Natural killer cell (primary cell): ENCODE results near the gene CNPY1. TPM values are rescaled to one million over a fixed set of nuclear protein-coding genes. Genes with fewer than 3 reads are reported as not detected.

Experiments used
- ATAC-seq, 3 donors: fragments of 150-1000 bp in 2 of 3; fragments of 200-7000 bp in 1 of 3; cut with Tn5 transposase; 1 replicate in 1 of 3; 2 replicates in 2 of 3; pipeline ENCODE4 v1.10.0; 2021; ENCODE audit warnings: mild to moderate bottlenecking in 2 of 3, moderate library complexity in 2 of 3
- DNase-seq, 2 donors: peaks; one replicate each; pipeline versions ENCODE4 v3.0.0 to v3.0.0-alpha.2; 2013 to 2021; ENCODE audit warnings: mixed read lengths in 1 of 2
- H3K27ac ChIP-seq: one replicate; pipeline ENCODE4 v1.5.1; 2013; ENCODE audit warnings: mild to moderate bottlenecking, low read length
- H3K27me3 ChIP-seq: one replicate; pipeline ENCODE4 v1.6.1; 2013; ENCODE audit warnings: low read length; ENCODE audit not compliant: control insufficient read depth, insufficient read depth
- H3K36me3 ChIP-seq: one replicate; pipeline ENCODE4 v1.6.1; 2013; ENCODE audit warnings: low read length; ENCODE audit not compliant: control insufficient read depth, insufficient read depth
- H3K4me1 ChIP-seq: one replicate; pipeline ENCODE4 v1.6.1; 2013; ENCODE audit warnings: low read length; ENCODE audit not compliant: control insufficient read depth, insufficient read depth
- H3K4me3 ChIP-seq: one replicate; pipeline ENCODE4 v1.5.1; 2013; ENCODE audit warnings: low read length
- H3K9me3 ChIP-seq: one replicate; pipeline ENCODE4 v1.6.1; 2013; ENCODE audit warnings: low read length; ENCODE audit not compliant: control insufficient read depth, insufficient read depth
- H3K27ac Mint-ChIP-seq, 2 donors: one replicate each; pipeline ENCODE4 v1.8.0; 2022; ENCODE audit warnings: mild to moderate bottlenecking in 2 of 2, mixed read lengths in 2 of 2, moderate library complexity in 1 of 2
- H3K27me3 Mint-ChIP-seq, 2 donors: one replicate each; pipeline ENCODE4 v1.8.0; 2022; ENCODE audit warnings: low read depth in 2 of 2, mixed read lengths in 2 of 2
- H3K36me3 Mint-ChIP-seq: one replicate; pipeline ENCODE4 v1.8.0; 2022; ENCODE audit warnings: mixed read lengths
- H3K4me1 Mint-ChIP-seq, 2 donors: one replicate each; pipeline ENCODE4 v1.8.0; 2022; ENCODE audit warnings: mixed read lengths in 2 of 2
- H3K4me3 Mint-ChIP-seq: one replicate; pipeline ENCODE4 v1.8.0; 2022; ENCODE audit warnings: mild to moderate bottlenecking, moderate library complexity, mixed read lengths
- H3K9me3 Mint-ChIP-seq, 2 donors: one replicate each; pipeline ENCODE4 v1.8.0; 2022; ENCODE audit warnings: mixed read lengths in 2 of 2
- CTCF ChIP-seq: fragments of 200-600 bp; IDR thresholded peaks from one replicate; pipeline ENCODE4 v1.8.0; 2022; ENCODE audit warnings: antibody characterized with exemption
- WGBS: methylation state at CpG from one replicate; pipeline ENCODE4 v1.1.7; 2013; ENCODE audit warnings: missing lambda C conversion rate; ENCODE audit not compliant: insufficient coverage; 5-methylcytosine and 5-hydroxymethylcytosine counted together
- intact Hi-C: fragments of 100-400 bp; cut with micrococcal nuclease; formaldehyde crosslinking; loops from one replicate; pipeline ENCODE4 v1.14.2; 2022
- total RNA-seq, 4 donors: library from RNA; stranded (reverse); fragments of 120-200 nt in 1 of 4; gene quantifications; one replicate each; pipeline versions ENCODE4 v1.2.3 to v1.2.4, GENCODE V29; 2013 to 2022

CNPY1 gene
- total RNA-seq, 3 donors from 2014 or later (not counting 1 experiment from before 2014, with no cell fraction given), result not detected

GRCh38 chr7:155484483-155485399 lies 61.6 kb downstream of the CNPY1 start:
- peaks cover 16 to 38% of the 10 kb centered on the region in 2 donors for H3K27me3 Mint-ChIP-seq
- no peaks in the 10 kb centered on the region for H3K27me3 ChIP-seq
- intact Hi-C loops, result no loop called here

GRCh38 chr7:155483868-155484325 lies 62.5 kb downstream of the CNPY1 start:
- DNase-seq, result no peak
- intact Hi-C loops, result no loop called here
- WGBS, result 83% methylated on average over 16 of the region's 16 CpGs

More at GRCh38 chr7:155484483-155485399, 61.6 kb downstream of the CNPY1 start:
- no peak overlapping the region for H3K27ac ChIP-seq
- no peak for TF ChIP-seq CTCF
- no peak for ATAC-seq
- H3K36me3 ChIP-seq, result no peaks in the 10 kb centered on the region
- H3K4me3 ChIP-seq, result no peak overlapping the region
- no peak for DNase-seq
- H3K4me1 ChIP-seq, result no peaks in the 10 kb centered on the region
- no peak overlapping the region for H3K4me3 Mint-ChIP-seq
- peaks cover 0 to 5% of the 10 kb centered on the region in 2 donors for H3K4me1 Mint-ChIP-seq
- no peaks in the 10 kb centered on the region for H3K36me3 Mint-ChIP-seq
- H3K9me3 Mint-ChIP-seq, result peaks cover 0 to 2% of the 10 kb centered on the region in 2 donors
- H3K27ac Mint-ChIP-seq, result no peak overlapping the region
- no peaks in the 10 kb centered on the region for H3K9me3 ChIP-seq
- WGBS, result 89% methylated on average over 23 of the region's 23 CpGs

GRCh38 chr7:155483245-155483644 lies 63.1 kb downstream of the CNPY1 start:
- Mint-ChIP-seq H3K9me3 (peaks cover 0 to 2% of the 10 kb centered on the region in 2 donors), H3K4me1 (peaks cover 0 to 5% of the 10 kb centered on the region in 2 donors), H3K27me3 (peaks cover 19 to 47% of the 10 kb centered on the region in 2 donors), H3K4me3 (no peak overlapping the region), H3K27ac (peak overlapping the region in 1 of 2 donors; percentile 49), H3K36me3 (no peaks in the 10 kb centered on the region)
- no peaks in the 10 kb centered on the region for H3K4me1 ChIP-seq
- H3K36me3 ChIP-seq, result no peaks in the 10 kb centered on the region
- no peaks in the 10 kb centered on the region for H3K27me3 ChIP-seq
- no peak overlapping the region for H3K4me3 ChIP-seq
- intact Hi-C loops, result no loop called here
- no peak overlapping the region for H3K27ac ChIP-seq
- WGBS, result 32% methylated on average over 13 of the region's 13 CpGs
- TF ChIP-seq CTCF, result no peak
- H3K9me3 ChIP-seq, result no peaks in the 10 kb centered on the region
- DNase-seq (no peak), ATAC-seq (no peak)

More at GRCh38 chr7:155483868-155484325, 62.5 kb downstream of the CNPY1 start:
- Histone ChIP-seq H3K27ac (no peak overlapping the region), H3K4me3 (no peak overlapping the region), H3K9me3 (no peaks in the 10 kb centered on the region), H3K4me1 (no peaks in the 10 kb centered on the region), H3K36me3 (no peaks in the 10 kb centered on the region), H3K27me3 (no peaks in the 10 kb centered on the region)
- H3K27me3 Mint-ChIP-seq, result peaks cover 17 to 43% of the 10 kb centered on the region in 2 donors
- peaks cover 0 to 2% of the 10 kb centered on the region in 2 donors for H3K9me3 Mint-ChIP-seq
- no peaks in the 10 kb centered on the region for H3K36me3 Mint-ChIP-seq
- peaks cover 0 to 5% of the 10 kb centered on the region in 2 donors for H3K4me1 Mint-ChIP-seq
- no peak overlapping the region for H3K4me3 Mint-ChIP-seq
- ATAC-seq, result no peak
- no peak overlapping the region for H3K27ac Mint-ChIP-seq
- TF ChIP-seq CTCF, result no peak
